Astrocyte (in vitro differentiated cells and primary cell): ENCODE measurements around the gene COL24A1. TPM values are rescaled to one million over a fixed set of nuclear protein-coding genes. Genes with fewer than 3 reads are reported as not detected.

ENCODE experiments used
- DNase-seq: peaks from one replicate; pipeline ENCODE4 v3.0.0-alpha.2; 2010; ENCODE audit warnings: low read depth
- FAIRE-seq: peaks from 2 replicates; lab custom pipeline; 2011; peaks lifted over from hg19 to GRCh38; lab: Jason Lieb, UNC
- H2AFZ ChIP-seq: 2 replicates; pipeline ENCODE4 v1.6.0; 2012; ENCODE audit warnings: low read depth, low read length, inconsistent platforms
- H3K27ac ChIP-seq: 2 replicates; pipeline ENCODE4 v1.5.1; 2011; ENCODE audit warnings: low read depth, low read length, inconsistent platforms
- H3K27me3 ChIP-seq: 2 replicates; pipeline ENCODE4 v1.6.0; 2011; ENCODE audit warnings: low read length, inconsistent platforms; ENCODE audit not compliant: insufficient read depth
- H3K36me3 ChIP-seq: 2 replicates; pipeline ENCODE4 v1.5.1; 2011; ENCODE audit warnings: low read length, inconsistent platforms; ENCODE audit not compliant: insufficient read depth
- H3K4me1 ChIP-seq: 2 replicates; pipeline ENCODE4 v1.5.1; 2011; ENCODE audit warnings: low read length, inconsistent platforms; ENCODE audit not compliant: insufficient read depth
- H3K4me2 ChIP-seq: 2 replicates; pipeline ENCODE4 v1.6.0; 2012; ENCODE audit warnings: low read length, inconsistent platforms
- H3K4me3 ChIP-seq: 2 replicates; pipeline ENCODE4 v1.5.1; 2011; ENCODE audit warnings: low read depth, mild to moderate bottlenecking, low read length, inconsistent platforms; ENCODE audit not compliant: insufficient read depth
- H3K79me2 ChIP-seq: 2 replicates; pipeline ENCODE4 v1.6.0; 2012; ENCODE audit warnings: mild to moderate bottlenecking, low read length, inconsistent platforms; ENCODE audit not compliant: insufficient read depth
- H3K9ac ChIP-seq: 2 replicates; pipeline ENCODE4 v1.6.0; 2012; ENCODE audit warnings: mild to moderate bottlenecking, low read length, inconsistent platforms
- H3K9me3 ChIP-seq: 2 replicates; pipeline ENCODE4 v1.5.1; 2012; ENCODE audit warnings: low read depth, mild to moderate bottlenecking, low read length, inconsistent platforms; ENCODE audit not compliant: insufficient read depth
- H4K20me1 ChIP-seq: 2 replicates; pipeline ENCODE4 v1.6.0; 2012; ENCODE audit warnings: low read length, inconsistent platforms; ENCODE audit not compliant: insufficient read depth
- H3K27ac Mint-ChIP-seq: one replicate; pipeline ENCODE4 v1.8.0; 2021; ENCODE audit warnings: mild to moderate bottlenecking, mixed read lengths; ENCODE audit not compliant: unreplicated experiment
- H3K27me3 Mint-ChIP-seq: one replicate; pipeline ENCODE4 v1.8.0; 2021; ENCODE audit warnings: low read depth, mixed read lengths; ENCODE audit not compliant: unreplicated experiment
- H3K36me3 Mint-ChIP-seq: one replicate; pipeline ENCODE4 v1.8.0; 2021; ENCODE audit warnings: low read depth, mixed read lengths; ENCODE audit not compliant: unreplicated experiment
- H3K4me1 Mint-ChIP-seq: one replicate; pipeline ENCODE4 v1.8.0; 2021; ENCODE audit warnings: low read depth, mixed read lengths; ENCODE audit not compliant: unreplicated experiment
- H3K4me3 Mint-ChIP-seq: one replicate; pipeline ENCODE4 v1.8.0; 2021; ENCODE audit warnings: mild to moderate bottlenecking, moderate library complexity, mixed read lengths; ENCODE audit not compliant: unreplicated experiment
- H3K9me3 Mint-ChIP-seq: one replicate; pipeline ENCODE4 v1.8.0; 2021; ENCODE audit warnings: mild to moderate bottlenecking, mixed read lengths; ENCODE audit not compliant: unreplicated experiment
- CTCF ChIP-seq: IDR thresholded peaks from 2 replicates; pipeline ENCODE4 v1.5.1; 2011; ENCODE audit warnings: low read depth, mild to moderate bottlenecking, inconsistent platforms, low read length, moderate library complexity; ENCODE audit not compliant: insufficient read depth
- EZH2 ChIP-seq: IDR thresholded peaks from 2 replicates; pipeline ENCODE4 v1.6.1; 2012; ENCODE audit warnings: mild to moderate bottlenecking, low read length, inconsistent platforms; ENCODE audit not compliant: insufficient read depth
- total RNA-seq: library from RNA; stranded (reverse); gene quantifications from 2 replicates; pipeline ENCODE4 v1.2.1, GENCODE V29; 2021

COL24A1 gene
- total RNA-seq, 1 donor from 2014 or later, result 5.6 TPM

- no peaks in the 10 kb centered on the region for H3K27me3 ChIP-seq
- H3K36me3 Mint-ChIP-seq, result no peaks in the 10 kb centered on the region
- DNase-seq (peak; percentile 91), FAIRE-seq (peak; percentile 5)
- no peak overlapping the region for H3K9ac ChIP-seq
- H3K4me3 Mint-ChIP-seq, result no peak overlapping the region
- no peak for TF ChIP-seq CTCF
- TF ChIP-seq EZH2, result no peak
- no peak overlapping the region for H3K4me2 ChIP-seq
- H3K4me3 ChIP-seq, result no peak overlapping the region
- no peak overlapping the region for H3K27ac Mint-ChIP-seq
- H3K4me1 ChIP-seq, result peaks cover 9% of the 10 kb centered on the region
- no peaks in the 10 kb centered on the region for H3K9me3 Mint-ChIP-seq
- no peaks in the 10 kb centered on the region for H4K20me1 ChIP-seq
- no peak overlapping the region for H3K27ac ChIP-seq
- no peaks in the 10 kb centered on the region for H3K27me3 Mint-ChIP-seq
- no peaks in the 10 kb centered on the region for H3K36me3 ChIP-seq
- no peak overlapping the region for H2AFZ ChIP-seq
- no peaks in the 10 kb centered on the region for H3K9me3 ChIP-seq
- H3K79me2 ChIP-seq, result no peaks in the 10 kb centered on the region
- peaks cover 29% of the 10 kb centered on the region for H3K4me1 Mint-ChIP-seq
These were observed 40.8 kb upstream of the COL24A1 start for GRCh38 chr1:86197206-86197855.

GRCh38 chr1:86195281-86195680 lies 38.7 kb upstream of the COL24A1 start:
- no peaks in the 10 kb centered on the region for H3K27me3 ChIP-seq
- no peak for FAIRE-seq
- H3K9me3 Mint-ChIP-seq, result no peaks in the 10 kb centered on the region
- H2AFZ ChIP-seq, result no peak overlapping the region
- peaks cover 27% of the 10 kb centered on the region for H3K4me1 Mint-ChIP-seq
- H3K36me3 Mint-ChIP-seq, result no peaks in the 10 kb centered on the region
- no peak overlapping the region for H3K27ac Mint-ChIP-seq
- H3K4me3 ChIP-seq, result no peak overlapping the region
- no peak overlapping the region for H3K9ac ChIP-seq
- no peak for TF ChIP-seq CTCF
- no peak for TF ChIP-seq EZH2
- no peaks in the 10 kb centered on the region for H3K79me2 ChIP-seq
- no peak overlapping the region for H3K4me3 Mint-ChIP-seq
- no peaks in the 10 kb centered on the region for H3K4me1 ChIP-seq
- H3K9me3 ChIP-seq, result no peaks in the 10 kb centered on the region
- no peaks in the 10 kb centered on the region for H3K36me3 ChIP-seq
- DNase-seq, result no peak
- H4K20me1 ChIP-seq, result no peaks in the 10 kb centered on the region
- no peaks in the 10 kb centered on the region for H3K27me3 Mint-ChIP-seq
- no peak overlapping the region for H3K27ac ChIP-seq
- no peak overlapping the region for H3K4me2 ChIP-seq

DNA sequence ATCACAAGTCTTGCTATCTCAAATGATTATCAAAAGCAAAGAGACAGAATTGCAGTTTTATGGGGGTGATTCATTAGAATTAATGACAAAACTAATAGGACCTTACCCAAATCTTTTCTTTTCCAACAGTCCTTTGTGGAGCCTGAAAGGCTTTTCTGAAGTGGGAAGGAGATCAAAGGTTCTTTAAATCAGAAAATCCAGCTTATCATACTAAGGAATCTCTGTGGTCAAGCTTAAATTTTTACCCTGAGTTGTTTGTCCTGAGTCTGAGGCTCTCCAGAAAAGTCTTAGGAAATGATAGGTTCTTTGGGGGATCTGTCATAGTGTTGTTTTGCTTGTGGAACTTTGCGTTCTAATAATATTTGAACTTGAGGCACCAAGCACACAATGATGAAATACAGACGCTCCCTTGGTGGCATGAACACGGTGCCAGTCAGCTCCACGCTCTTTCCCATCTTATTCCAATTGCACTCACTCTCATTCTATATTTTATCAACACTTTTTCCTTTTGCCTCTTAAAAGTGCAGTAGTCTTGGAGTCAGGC lies 38.0 kb upstream of the COL24A1 start:
- Histone ChIP-seq H3K9ac (no peak overlapping the region), H3K4me1 (no peaks in the 10 kb centered on the region), H3K79me2 (no peaks in the 10 kb centered on the region), H3K27ac (no peak overlapping the region), H4K20me1 (no peaks in the 10 kb centered on the region), H3K9me3 (no peaks in the 10 kb centered on the region), H2AFZ (no peak overlapping the region), H3K36me3 (no peaks in the 10 kb centered on the region), H3K27me3 (no peaks in the 10 kb centered on the region), H3K4me3 (no peak overlapping the region), H3K4me2 (no peak overlapping the region)
- DNase-seq (peak; percentile 76), FAIRE-seq (no peak)
- no peaks in the 10 kb centered on the region for H3K27me3 Mint-ChIP-seq
- TF ChIP-seq EZH2 (no peak), CTCF (no peak)
- no peak overlapping the region for H3K27ac Mint-ChIP-seq
- H3K36me3 Mint-ChIP-seq, result no peaks in the 10 kb centered on the region
- H3K4me3 Mint-ChIP-seq, result no peak overlapping the region
- no peaks in the 10 kb centered on the region for H3K9me3 Mint-ChIP-seq
- peaks cover 27% of the 10 kb centered on the region for H3K4me1 Mint-ChIP-seq
